ENCODE data around the gene SLC25A28. TPM values are rescaled to one million over a fixed set of nuclear protein-coding genes. Genes with fewer than 3 reads are reported as not detected.

The SLC25A28 gene
- total RNA-seq, 1 donor from 2014 or later: 54.2 TPM

- DNase-seq (ENCODE audit: low spot score): no peak
These were observed 29.4 kb downstream of the SLC25A28 start for GRCh38 chr10:99590799-99591198.

- no peak for DNase-seq (ENCODE audit: low spot score)
These were observed 36.6 kb downstream of the SLC25A28 start for GRCh38 chr10:99583687-99584086.

- DNase-seq (ENCODE audit: low spot score): no peak
These were observed 37.9 kb downstream of the SLC25A28 start for GRCh38 chr10:99582255-99582770.

- DNase-seq (ENCODE audit: low spot score): no peak
These were observed 40.3 kb downstream of the SLC25A28 start for GRCh38 chr10:99579971-99580370.

GRCh38 chr10:99573790-99574189 is 46.4 kb downstream of the SLC25A28 start:
- no peak for DNase-seq (ENCODE audit: low spot score)

GRCh38 chr10:99571816-99572215 is 48.4 kb downstream of the SLC25A28 start:
- no peak for DNase-seq (ENCODE audit: low spot score)

- no peak for DNase-seq (ENCODE audit: low spot score)
These were observed 50.3 kb downstream of the SLC25A28 start for GRCh38 chr10:99569961-99570360.

- no peak for DNase-seq (ENCODE audit: low spot score)
These were observed 50.8 kb downstream of the SLC25A28 start for GRCh38 chr10:99569253-99569939.

GRCh38 chr10:99565166-99565565 is 55.1 kb downstream of the SLC25A28 start:
- no peak for DNase-seq (ENCODE audit: low spot score)

GRCh38 chr10:99564361-99564760 is 55.9 kb downstream of the SLC25A28 start:
- no peak for DNase-seq (ENCODE audit: low spot score)

GRCh38 chr10:99562631-99563030 is 57.6 kb downstream of the SLC25A28 start:
- DNase-seq (ENCODE audit: low spot score): no peak

Other genes with a start within 250 kb of the SLC25A28 start
- 41.3 TPM for gene GOT1, start 189.8 kb downstream of the SLC25A28 start, total RNA-seq
- gene NKX2-3, start 87.5 kb downstream of the SLC25A28 start, total RNA-seq: not detected
- gene ENTPD7, start 39.1 kb upstream of the SLC25A28 start, total RNA-seq: 28.0 TPM
- gene COX15, start 111.7 kb upstream of the SLC25A28 start, total RNA-seq: 42.2 TPM
- gene CUTC, start 111.8 kb upstream of the SLC25A28 start, total RNA-seq: 18.9 TPM
- 1.5 TPM for gene ABCC2, start 162.2 kb upstream of the SLC25A28 start, total RNA-seq

All from ureter (tissue), 1 donor.